Type B pancreatic cell (in vitro differentiated cells): ENCODE results near the gene SP1. TPM values are rescaled to one million over a fixed set of nuclear protein-coding genes. Genes with fewer than 3 reads are reported as not detected.
"Not testable (repeated sequence)": the region's sequence is repeated elsewhere in the genome, so short reads cannot be mapped to it uniquely, and the experiment has no call there.

ENCODE experiments used
- DNase-seq: peaks from one replicate; pipeline ENCODE4 v3.0.0; 2021; ENCODE audit warnings: mixed read lengths; ENCODE audit not compliant: unreplicated experiment; ENCODE audit errors: extremely low spot score
- H3K27ac Mint-ChIP-seq: 2 replicates; pipeline ENCODE4 v1.8.0; 2021; ENCODE audit warnings: mild to moderate bottlenecking, mixed read lengths
- H3K27me3 Mint-ChIP-seq: 2 replicates; pipeline ENCODE4 v1.8.0; 2021; ENCODE audit warnings: mixed read lengths
- H3K36me3 Mint-ChIP-seq: 2 replicates; pipeline ENCODE4 v1.8.0; 2021; ENCODE audit warnings: mixed read lengths
- H3K4me1 Mint-ChIP-seq: one replicate; pipeline ENCODE4 v1.8.0; 2021; ENCODE audit warnings: mixed read lengths; ENCODE audit not compliant: unreplicated experiment
- H3K4me3 Mint-ChIP-seq: 2 replicates; pipeline ENCODE4 v1.8.0; 2021; ENCODE audit warnings: mild to moderate bottlenecking, mixed read lengths
- H3K9me3 Mint-ChIP-seq: 2 replicates; pipeline ENCODE4 v1.8.0; 2021; ENCODE audit warnings: mixed read lengths
- CTCF ChIP-seq: fragments of 200-600 bp; sonication (generic); conservative IDR thresholded peaks from 2 replicates; pipeline ENCODE4 v1.5.0; 2021; ENCODE audit warnings: antibody characterized with exemption, mild to moderate bottlenecking
- total RNA-seq: library from RNA; stranded (reverse); gene quantifications from 2 replicates; pipeline ENCODE4 v1.2.1, GENCODE V29; 2021; ENCODE audit warnings: low replicate concordance

SP1 gene
- total RNA-seq, 1 donor from 2014 or later, result 82.9 TPM

GRCh38 chr12:53365245-53365904, 14.6 kb upstream of the SP1 start:
- Mint-ChIP-seq H3K36me3 (no peaks in the 10 kb centered on the region), H3K4me1 (peaks cover 3% of the 10 kb centered on the region), H3K27me3 (no peaks in the 10 kb centered on the region), H3K4me3 (no peak overlapping the region), H3K27ac (peak overlapping the region; percentile 50), H3K9me3 (no peaks in the 10 kb centered on the region)
- no peak for TF ChIP-seq CTCF
- DNase-seq, result no peak

- H3K4me3 Mint-ChIP-seq, H3K27me3 Mint-ChIP-seq, H3K36me3 Mint-ChIP-seq, H3K9me3 Mint-ChIP-seq, DNase-seq: not testable (repeated sequence)
- peaks cover 16% of the 10 kb centered on the region for H3K4me1 Mint-ChIP-seq
- peak overlapping the region; percentile 66 for H3K27ac Mint-ChIP-seq
Observed at GRCh38 chr12:53373554-53374133, 6.3 kb upstream of the SP1 start.

- not testable (repeated sequence) for DNase-seq, H3K27ac Mint-ChIP-seq, H3K27me3 Mint-ChIP-seq, H3K9me3 Mint-ChIP-seq, H3K4me3 Mint-ChIP-seq, H3K36me3 Mint-ChIP-seq
- H3K4me1 Mint-ChIP-seq, result peaks cover 16% of the 10 kb centered on the region
Observed at GRCh38 chr12:53374277-53374676, 5.7 kb upstream of the SP1 start.

GRCh38 chr12:53376747-53377146, 3.2 kb upstream of the SP1 start:
- Mint-ChIP-seq H3K36me3 (peaks cover 4% of the 10 kb centered on the region), H3K4me3 (no peak overlapping the region), H3K9me3 (no peaks in the 10 kb centered on the region), H3K4me1 (peaks cover 18% of the 10 kb centered on the region), H3K27ac (no peak overlapping the region), H3K27me3 (no peaks in the 10 kb centered on the region)
- DNase-seq, result no peak
- no peak for TF ChIP-seq CTCF

GRCh38 chr12:53378222-53378621, 1.8 kb upstream of the SP1 start:
- no peak for TF ChIP-seq CTCF
- Mint-ChIP-seq H3K9me3 (no peaks in the 10 kb centered on the region), H3K36me3 (peaks cover 14% of the 10 kb centered on the region), H3K4me3 (no peak overlapping the region), H3K4me1 (peaks cover 12% of the 10 kb centered on the region), H3K27ac (no peak overlapping the region), H3K27me3 (no peaks in the 10 kb centered on the region)
- no peak for DNase-seq

GRCh38 chr12:53378724-53379388, 1.1 kb upstream of the SP1 start:
- H3K36me3 Mint-ChIP-seq, result peaks cover 21% of the 10 kb centered on the region
- no peak for DNase-seq
- H3K27me3 Mint-ChIP-seq, result no peaks in the 10 kb centered on the region
- H3K27ac Mint-ChIP-seq, result no peak overlapping the region
- H3K4me1 Mint-ChIP-seq, result peaks cover 16% of the 10 kb centered on the region
- no peaks in the 10 kb centered on the region for H3K9me3 Mint-ChIP-seq
- no peak overlapping the region for H3K4me3 Mint-ChIP-seq
- TF ChIP-seq CTCF, result no peak
